Calu3 (cell line): ENCODE results near the gene EPB41L5. TPM values are rescaled to one million over a fixed set of nuclear protein-coding genes. Genes with fewer than 3 reads are reported as not detected.

Source experiments
- BruUV-seq: library from RNA; stranded (reverse); fragments of 400-500 nt; replicated peaks from 2 replicates; lab custom pipeline; 2021; lab: Mats Ljungman, UMichigan
- CTCF ChIA-PET: fragments of 300-600 bp; sonication (Branson Sonifier 250); formaldehyde crosslinking; loops from one replicate; lab custom pipeline; 2022; ENCODE audit warnings: antibody characterized with exemption; lab: Charles Lee
- DNase-seq: peaks from one replicate; pipeline ENCODE4 v3.0.0; 2022
- H3K27ac Mint-ChIP-seq: one replicate; pipeline ENCODE4 v1.8.0; 2022; ENCODE audit warnings: mixed read lengths; ENCODE audit not compliant: unreplicated experiment
- H3K27me3 Mint-ChIP-seq: one replicate; pipeline ENCODE4 v1.8.0; 2022; ENCODE audit warnings: mixed read lengths; ENCODE audit not compliant: unreplicated experiment
- H3K36me3 Mint-ChIP-seq: one replicate; pipeline ENCODE4 v1.8.0; 2022; ENCODE audit warnings: mild to moderate bottlenecking, moderate library complexity, mixed read lengths; ENCODE audit not compliant: insufficient read depth, unreplicated experiment
- H3K4me1 Mint-ChIP-seq: one replicate; pipeline ENCODE4 v1.8.0; 2022; ENCODE audit warnings: mild to moderate bottlenecking, low read depth, mixed read lengths; ENCODE audit not compliant: unreplicated experiment
- H3K4me3 Mint-ChIP-seq: one replicate; pipeline ENCODE4 v1.8.0; 2022; ENCODE audit warnings: mild to moderate bottlenecking, low read depth, moderate library complexity, mixed read lengths; ENCODE audit not compliant: unreplicated experiment
- H3K9me3 Mint-ChIP-seq: one replicate; pipeline ENCODE4 v1.8.0; 2022; ENCODE audit warnings: low read depth, mixed read lengths; ENCODE audit not compliant: unreplicated experiment
- CTCF ChIP-seq: fragments of 200-600 bp; IDR thresholded peaks from one replicate; pipeline ENCODE4 v1.8.0; 2022; ENCODE audit warnings: antibody characterized with exemption; ENCODE audit not compliant: unreplicated experiment
- intact Hi-C: fragments of 100-400 bp; cut with micrococcal nuclease; formaldehyde crosslinking; loops from one replicate; pipeline ENCODE4 v1.10.0; 2022; ENCODE audit not compliant: unreplicated experiment
- total RNA-seq: library from RNA; stranded (reverse); gene quantifications from 2 replicates; pipeline ENCODE4 v1.2.3, GENCODE V29; 2022

EPB41L5 gene
- total RNA-seq, 1 experiment from 2014 or later, result 27.7 TPM

DNA sequence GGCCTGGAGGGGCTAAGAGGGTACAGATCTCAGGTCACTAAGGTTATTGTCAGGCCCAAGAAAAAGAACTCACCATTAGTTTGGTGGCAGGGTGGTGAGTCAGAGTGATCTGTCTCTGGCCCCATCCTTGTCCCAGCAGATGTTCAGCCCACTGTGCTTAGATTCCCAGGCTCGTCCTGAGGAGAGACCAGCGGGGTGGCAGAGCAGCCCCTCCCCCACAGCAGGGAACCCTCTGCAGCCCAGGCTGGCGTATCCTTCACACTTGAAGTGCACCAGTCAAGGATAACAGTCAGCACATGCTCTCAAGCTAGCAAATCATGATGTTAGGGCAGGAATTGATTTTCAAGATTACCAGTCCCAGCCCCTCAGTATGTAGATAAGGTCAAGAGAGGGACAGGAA is 167.2 kb downstream of the EPB41L5 start:
- Mint-ChIP-seq H3K36me3 (no peaks in the 10 kb centered on the region), H3K4me1 (no peaks in the 10 kb centered on the region), H3K4me3 (no peak overlapping the region), H3K27ac (no peak overlapping the region), H3K27me3 (no peaks in the 10 kb centered on the region), H3K9me3 (no peaks in the 10 kb centered on the region)
- CTCF ChIA-PET, result interaction anchor here (0.6 kb wide), 1 partner anchor 17 kb away, joined by 7 read pairs; no protein-coding TSS in a partner anchor
- intact Hi-C loops, result no loop called here
- no peak for DNase-seq
- BruUV-seq, result no TSS peak
- TF ChIP-seq CTCF, result no peak

- TF ChIP-seq CTCF, result no peak
- Mint-ChIP-seq H3K4me3 (no peak overlapping the region), H3K27me3 (no peaks in the 10 kb centered on the region), H3K4me1 (no peaks in the 10 kb centered on the region), H3K9me3 (no peaks in the 10 kb centered on the region), H3K36me3 (no peaks in the 10 kb centered on the region), H3K27ac (no peak overlapping the region)
- intact Hi-C loops, result no loop called here
- DNase-seq, result no peak
- no TSS peak for BruUV-seq
- CTCF ChIA-PET, result interaction anchor here (0.6 kb wide), 1 partner anchor 537 kb away, joined by 5 read pairs; no protein-coding TSS in a partner anchor
Observed at GRCh38 chr2:120182019-120182560, 169.2 kb downstream of the EPB41L5 start.

DNA sequence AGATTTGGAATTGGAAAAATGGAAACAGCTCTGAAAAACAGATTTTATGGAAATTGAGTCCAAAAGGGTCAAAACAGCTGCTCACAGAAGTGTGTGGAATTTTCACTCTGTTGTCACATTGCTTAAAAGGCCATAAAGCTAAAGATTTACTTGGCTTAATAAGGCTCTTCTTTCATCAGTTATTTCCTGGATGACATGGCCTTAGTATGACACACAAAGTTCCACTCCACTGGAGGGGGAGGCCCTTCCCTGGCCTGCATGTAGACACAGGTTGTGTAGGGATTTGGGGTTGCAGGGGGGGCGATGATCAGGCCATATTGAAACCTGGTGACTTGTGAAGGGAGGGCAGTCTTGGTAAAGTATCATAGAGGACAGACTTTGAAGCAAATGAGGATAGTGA is 176.3 kb downstream of the EPB41L5 start:
- H3K27me3 Mint-ChIP-seq, result peaks cover 20% of the 10 kb centered on the region
- BruUV-seq, result no TSS peak
- H3K4me3 Mint-ChIP-seq, result no peak overlapping the region
- H3K4me1 Mint-ChIP-seq, result no peaks in the 10 kb centered on the region
- CTCF ChIA-PET, result no interaction called here
- H3K36me3 Mint-ChIP-seq, result no peaks in the 10 kb centered on the region
- peaks cover 7% of the 10 kb centered on the region for H3K9me3 Mint-ChIP-seq
- no peak overlapping the region for H3K27ac Mint-ChIP-seq
- no peak for DNase-seq
- intact Hi-C loops, result no loop called here
- TF ChIP-seq CTCF, result no peak

DNA sequence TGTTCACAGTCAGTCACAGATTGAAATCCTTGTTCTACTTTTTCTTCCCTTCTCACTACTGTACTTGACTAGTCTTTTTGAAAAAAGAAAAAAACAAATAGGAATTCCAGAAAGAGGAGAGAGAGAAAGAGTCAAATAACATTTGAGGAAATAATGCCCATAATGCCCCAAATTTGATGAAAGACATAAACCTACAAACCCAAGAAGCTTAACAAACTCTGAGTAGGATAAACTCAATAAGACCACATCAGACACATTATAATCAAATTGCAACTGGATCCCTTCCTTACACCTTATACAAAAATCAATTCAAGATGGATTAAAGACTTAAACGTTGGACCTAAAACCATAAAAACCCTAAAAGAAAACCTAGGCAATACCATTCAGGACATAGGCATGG is 179.4 kb downstream of the EPB41L5 start:
- Mint-ChIP-seq H3K4me3 (no peak overlapping the region), H3K27me3 (peaks cover 20% of the 10 kb centered on the region), H3K9me3 (peaks cover 7% of the 10 kb centered on the region), H3K36me3 (no peaks in the 10 kb centered on the region), H3K4me1 (no peaks in the 10 kb centered on the region), H3K27ac (no peak overlapping the region)
- TF ChIP-seq CTCF, result no peak
- BruUV-seq, result no TSS peak
- DNase-seq, result no peak
- intact Hi-C loops, result no loop called here
- CTCF ChIA-PET, result no interaction called here
